HG03066 (cell line): ENCODE measurements around the gene PDGFC.

Experiments
- ATAC-seq: cut with Tn5 transposase; IDR thresholded peaks from one replicate; pipeline ENCODE4 v1.9.1; 2021; ENCODE audit warnings: low read depth; ENCODE audit not compliant: unreplicated experiment

The PDGFC gene

DNA sequence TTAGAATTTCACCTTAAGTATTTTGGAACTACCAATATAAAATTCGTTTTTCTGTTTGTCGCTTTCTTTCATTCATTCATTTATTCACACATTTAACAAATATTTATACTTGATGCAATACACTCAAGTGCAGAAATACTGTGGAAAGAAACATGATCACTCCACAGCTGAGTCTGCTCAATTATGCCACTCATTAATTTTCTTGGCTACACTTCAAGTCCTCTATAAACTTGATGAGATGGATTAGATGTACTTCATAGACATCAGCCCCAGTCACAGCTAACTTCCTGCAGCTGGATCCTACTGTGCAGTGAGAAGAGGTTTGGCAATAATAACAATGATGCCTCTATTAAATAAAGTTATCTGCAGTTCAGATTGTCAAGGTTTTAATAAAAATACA lies 208.1 kb downstream of the PDGFC start:
- ATAC-seq: no peak

DNA sequence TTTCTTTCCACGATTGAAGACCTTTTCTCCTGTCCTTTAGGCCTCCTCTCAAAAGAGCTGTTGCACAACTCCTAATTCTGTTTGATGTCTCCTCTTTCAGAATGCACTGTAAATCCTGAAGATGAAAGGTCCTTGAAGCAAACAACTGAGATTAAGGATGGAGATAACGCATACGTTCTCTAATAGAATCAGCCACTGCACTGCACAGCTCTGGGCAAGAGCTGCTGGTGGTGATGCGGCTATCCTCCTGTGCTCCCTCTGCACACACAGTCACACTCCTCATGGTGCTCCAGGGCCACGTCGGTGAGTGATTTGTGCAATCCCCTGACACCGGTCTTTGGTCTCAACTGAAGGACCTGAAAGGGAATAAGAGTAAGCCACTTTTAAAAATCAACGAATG lies 208.7 kb downstream of the PDGFC start:
- ATAC-seq: no peak

DNA sequence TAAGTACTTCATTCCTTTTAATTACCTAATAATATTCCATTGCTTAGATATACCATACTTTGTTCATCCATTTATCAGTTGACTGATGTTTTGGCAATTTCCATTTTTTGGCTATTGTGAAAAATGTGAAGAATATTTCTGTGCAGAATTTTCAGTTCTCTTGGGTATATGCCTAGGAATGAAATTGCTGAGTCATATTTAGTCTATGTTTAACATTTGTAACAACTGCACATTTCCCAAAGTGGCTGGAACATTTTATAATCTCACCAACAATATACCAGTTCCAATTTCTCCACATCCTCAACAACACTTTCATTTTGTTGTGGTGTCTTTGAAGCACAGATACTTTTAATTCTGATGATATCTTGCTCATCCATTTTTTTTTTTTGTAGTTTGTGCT lies 215.5 kb downstream of the PDGFC start:
- no peak for ATAC-seq

DNA sequence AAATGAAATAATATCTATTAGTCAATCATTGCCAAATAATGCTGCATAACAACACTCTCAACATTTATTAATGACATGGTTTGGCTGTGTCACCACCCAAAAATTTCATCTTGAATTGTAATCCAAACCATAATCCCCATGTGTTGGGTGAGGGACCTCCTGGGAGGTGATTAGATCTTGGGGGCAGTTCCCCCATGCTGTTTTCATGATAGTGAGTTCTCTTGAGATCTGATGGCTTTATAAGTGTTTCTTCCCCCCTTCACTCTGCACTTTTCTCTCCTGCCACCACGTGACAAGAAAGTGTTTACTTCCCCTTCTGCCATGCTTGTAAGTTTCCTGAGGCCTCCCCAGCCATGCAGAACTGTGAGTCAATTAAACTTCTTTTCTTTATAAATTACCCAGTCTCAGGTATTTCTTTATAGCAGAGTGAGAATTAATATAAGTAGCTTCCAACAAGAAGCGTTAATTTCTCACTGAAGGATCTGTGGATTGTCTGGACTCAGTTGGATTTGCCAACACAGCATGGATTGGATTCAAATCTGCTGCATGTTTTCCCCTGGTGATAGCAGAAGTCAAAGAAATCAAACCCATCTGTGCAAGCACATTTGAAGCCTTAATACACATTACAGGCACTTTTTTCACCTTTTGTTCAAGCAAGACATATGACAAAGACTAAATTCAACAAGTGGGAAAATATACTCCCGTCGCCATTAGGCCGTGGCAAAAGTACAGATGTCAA lies 216.6 kb downstream of the PDGFC start:
- ATAC-seq: no peak

DNA sequence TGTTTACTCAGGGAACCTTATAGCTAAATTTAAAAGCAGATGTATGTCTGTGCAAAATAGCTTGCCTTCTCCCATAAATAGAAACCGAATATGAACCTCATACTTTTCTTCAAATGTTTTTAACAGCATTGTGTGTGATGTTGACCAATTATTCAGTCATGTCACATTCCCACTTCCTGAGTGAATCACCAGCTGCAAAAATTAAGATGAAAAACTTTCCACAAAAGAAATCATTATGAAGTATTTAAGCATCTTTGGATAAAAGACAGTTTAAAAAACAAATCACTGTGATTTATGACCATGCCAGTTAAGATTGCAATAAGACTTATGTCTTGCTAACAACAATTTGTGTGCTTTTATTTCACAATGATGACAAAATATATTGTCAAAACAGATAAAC lies 220.1 kb downstream of the PDGFC start:
- ATAC-seq: no peak

DNA sequence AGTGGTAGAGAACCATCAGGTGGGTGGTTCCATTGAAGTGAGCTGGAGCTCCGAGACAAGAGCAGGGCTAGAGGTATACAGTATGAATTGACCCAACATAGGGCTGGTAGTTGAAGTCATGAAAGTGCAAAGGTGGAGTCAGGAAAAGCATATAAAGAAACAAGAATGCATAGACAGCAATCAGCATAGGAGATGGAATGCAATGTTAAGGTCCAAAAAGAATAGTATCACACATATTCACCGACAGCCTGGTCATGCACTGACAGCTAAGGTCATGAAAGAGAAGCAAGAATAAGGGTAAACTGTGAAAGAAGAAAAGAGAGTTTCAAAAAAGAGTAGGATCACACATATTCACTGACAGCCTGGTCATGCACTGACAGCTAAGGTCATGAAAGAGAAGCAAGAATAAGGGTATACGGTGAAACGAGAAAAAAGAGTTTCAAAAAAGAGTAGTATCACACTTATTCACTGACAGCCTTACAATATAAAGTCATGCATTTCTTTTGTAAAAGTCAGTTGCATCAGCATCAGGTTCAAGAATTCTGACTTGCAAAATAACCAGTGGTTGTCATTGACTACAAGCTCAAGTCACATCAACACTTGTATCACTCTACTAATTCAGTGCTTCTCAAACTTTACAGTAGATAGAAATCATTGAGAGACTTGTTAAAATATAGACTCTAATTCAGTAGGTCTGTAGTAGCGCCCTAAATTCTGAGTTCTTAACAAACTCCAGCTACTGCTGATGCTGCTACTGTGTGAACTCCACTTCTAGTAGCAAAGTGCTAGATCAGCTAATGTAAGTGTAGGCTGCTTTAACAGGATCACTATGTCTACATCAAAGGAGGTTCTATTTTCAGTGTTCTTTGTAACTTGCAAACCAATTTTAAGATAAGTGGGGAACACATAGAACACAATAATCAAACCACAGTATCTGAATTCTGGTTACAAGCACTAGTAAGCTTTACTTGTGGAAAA lies 221.9 kb downstream of the PDGFC start:
- ATAC-seq: no peak

DNA sequence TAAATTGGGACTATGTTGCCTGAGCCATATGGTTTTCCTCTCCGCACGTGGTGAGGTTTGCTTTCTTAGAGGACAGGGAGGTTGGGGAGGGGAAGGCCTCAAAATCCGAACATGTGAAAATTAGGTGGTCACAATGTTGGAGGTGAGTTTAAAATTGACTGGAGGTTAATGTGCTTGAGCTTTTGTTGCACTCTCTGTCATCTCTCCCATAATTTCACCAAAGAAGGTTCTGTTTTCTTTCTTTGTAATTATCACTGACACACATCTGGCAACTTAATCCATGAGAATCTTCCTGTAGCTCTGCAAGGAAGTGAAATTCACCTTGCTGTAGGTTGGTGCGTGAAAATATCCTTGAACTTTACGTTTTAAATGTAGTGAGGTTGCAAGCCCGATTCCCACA lies 225.5 kb downstream of the PDGFC start:
- ATAC-seq: no peak

DNA sequence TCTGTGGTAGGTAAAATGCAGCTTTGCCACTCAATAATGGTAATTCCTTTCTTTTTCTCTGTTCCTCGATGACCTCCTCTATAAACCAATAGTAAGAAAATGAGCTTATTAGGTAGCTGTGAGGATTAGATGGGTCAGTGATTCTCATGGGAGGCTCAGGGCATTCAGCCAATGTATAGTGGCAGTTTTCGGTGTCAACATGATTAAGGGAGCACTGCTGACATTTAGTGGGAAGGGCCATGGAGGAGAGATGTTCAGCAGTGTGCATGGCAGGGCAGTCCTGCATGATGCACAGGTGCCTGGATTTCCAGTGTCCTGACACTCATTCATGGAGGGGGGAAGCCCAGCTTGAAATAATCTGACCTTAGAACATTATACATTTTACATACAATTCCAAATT lies 232.8 kb downstream of the PDGFC start:
- ATAC-seq: no peak

DNA sequence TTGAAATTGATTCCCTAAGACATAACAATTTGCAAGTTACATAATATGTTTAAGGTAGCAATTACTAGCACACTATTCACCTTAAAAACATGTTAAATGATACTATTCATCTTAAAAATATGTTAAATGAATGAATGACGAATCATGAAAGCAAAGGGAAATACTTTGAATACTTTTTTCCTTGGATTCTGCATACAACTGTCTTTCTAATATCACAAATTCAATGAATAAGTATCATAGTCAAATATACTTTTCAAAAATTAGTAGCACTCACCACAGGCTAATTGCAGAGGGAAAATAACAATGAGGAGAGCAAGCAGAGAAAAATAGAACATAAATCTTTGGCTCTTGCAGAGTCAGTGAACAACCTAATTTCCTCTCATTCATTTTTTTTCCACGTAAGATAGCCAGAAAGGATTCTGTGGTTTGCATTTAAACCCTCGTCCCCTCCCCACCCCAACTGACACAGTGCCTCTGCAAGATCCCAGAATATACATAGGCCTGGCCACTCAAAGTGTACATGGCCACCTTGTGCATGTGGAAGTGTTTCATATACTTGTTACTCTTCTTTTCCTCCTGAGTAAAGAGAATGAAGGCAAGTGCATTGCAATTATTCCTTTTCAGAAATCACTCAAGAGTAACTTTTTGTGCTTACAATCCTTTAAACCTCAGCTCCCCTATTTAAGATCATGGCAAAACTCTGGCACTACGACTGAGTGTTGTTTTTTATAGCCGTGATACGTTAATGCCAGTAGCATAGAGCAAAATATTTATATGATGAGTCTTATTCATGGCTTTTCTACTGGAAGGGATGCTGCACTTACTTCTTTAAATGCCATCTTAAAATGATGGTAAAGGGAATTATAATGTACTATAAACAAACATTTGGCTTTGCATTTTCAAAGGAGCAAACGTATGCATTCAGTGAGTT lies 236.4 kb downstream of the PDGFC start:
- no peak for ATAC-seq

DNA sequence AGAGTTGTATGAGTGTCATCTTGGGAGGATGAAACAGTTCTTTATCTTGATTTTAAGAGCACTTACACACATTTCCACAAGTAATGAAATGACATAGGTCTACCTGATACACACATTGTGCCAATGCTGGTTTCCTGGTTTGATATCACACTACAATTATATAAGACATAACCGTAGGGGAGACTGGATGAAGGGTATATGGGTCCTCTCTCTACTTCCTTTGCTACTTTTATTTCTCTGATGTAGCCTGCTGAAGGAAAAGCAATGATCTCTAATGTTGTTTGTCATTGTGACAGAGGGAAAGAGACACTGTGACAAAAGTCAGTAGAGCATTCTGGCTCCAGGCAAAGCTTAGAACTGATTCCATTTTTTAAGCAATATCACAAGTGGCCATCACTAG lies 238.0 kb downstream of the PDGFC start:
- ATAC-seq: no peak

DNA sequence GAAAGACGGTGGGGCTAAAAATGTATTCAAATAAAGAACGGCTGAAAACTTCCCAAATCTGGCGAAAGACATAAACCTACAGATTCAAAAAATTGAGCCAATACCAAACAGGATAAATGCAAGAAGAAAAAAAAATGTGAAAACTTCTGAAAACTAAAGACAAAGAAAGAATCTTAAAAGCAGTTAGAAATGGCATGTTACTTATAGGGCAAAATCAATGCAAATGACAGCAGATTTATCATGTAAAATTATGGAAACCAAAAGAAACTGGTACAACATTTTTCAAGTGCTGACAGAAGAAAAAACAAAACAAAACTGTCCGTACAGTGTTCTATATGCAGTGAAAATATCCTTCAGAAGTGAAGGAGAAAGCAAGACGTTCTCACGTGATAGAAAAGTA lies 239.0 kb downstream of the PDGFC start:
- no peak for ATAC-seq

DNA sequence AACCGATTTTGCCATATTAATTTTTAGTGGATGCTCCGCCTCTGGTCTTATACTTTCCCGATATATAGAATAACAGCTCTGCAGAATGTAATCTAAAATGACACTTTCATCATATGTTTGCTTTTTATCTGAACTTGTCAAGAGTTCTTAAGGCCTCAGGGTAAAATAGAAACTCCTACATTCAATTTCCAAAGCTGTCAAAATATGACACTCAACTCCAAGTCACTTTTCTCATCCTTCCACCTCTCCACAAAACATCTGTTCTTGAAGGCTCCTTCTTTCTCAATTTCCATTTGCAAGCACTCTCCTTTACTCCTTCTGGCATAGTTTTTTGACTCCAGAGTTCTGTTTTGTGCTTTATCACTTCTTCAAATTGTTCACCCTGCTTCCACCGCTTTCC lies 242.2 kb downstream of the PDGFC start:
- ATAC-seq: no peak

DNA sequence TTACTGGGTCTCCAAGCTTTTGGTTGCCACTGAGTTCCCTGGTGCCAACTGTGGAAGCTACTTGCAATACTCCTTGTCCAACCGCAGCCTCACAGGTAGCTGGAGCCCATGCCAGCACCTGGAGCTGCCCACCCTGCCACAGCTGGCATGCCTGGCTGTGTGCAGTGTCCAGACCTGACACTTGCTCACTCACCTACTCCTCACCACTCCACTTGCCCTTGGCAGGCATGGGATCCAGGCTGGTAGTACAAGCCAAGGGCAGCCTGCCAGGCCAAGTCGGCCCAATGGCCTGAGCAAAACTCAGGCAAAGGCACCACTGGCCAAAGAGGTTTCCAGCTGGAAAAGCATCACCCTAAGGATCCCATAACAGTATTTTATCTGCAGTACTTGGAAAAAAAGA lies 246.3 kb downstream of the PDGFC start:
- ATAC-seq: no peak

DNA sequence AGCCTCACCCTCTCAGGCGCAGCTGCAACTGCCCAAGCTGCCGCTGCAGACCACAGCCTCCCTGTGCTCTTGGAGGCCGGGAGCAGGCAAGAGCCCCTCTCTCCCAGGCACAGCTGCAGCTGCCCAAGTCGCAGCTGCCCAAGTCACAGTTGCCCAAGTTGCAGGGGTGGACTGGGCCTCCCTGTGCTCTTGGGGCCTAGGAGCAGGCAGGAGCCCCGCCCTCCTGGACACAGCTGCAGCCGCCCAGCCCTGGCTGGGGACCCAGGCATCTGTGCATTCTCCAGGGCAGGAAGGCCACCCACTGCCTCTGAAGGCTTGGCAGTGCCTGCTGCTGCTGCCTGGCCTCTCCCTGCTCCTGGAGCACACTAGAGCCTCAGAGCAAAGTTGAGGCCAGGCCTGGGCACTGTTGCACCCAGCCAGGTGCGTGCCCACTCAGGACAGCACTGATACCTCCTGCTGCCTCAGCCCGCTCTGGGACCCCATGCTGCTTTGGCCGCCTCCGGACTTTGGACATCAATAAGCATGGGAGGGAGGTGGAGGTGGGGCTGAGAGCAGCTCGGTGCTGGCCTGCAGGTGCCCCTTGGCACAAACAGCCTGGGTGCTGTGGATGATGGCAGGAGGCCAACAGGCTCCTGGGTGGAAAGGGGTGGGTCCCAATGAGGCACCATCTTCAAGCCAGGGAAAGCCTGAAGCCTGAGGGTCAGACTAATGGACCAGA lies 247.5 kb downstream of the PDGFC start:
- no peak for ATAC-seq

DNA sequence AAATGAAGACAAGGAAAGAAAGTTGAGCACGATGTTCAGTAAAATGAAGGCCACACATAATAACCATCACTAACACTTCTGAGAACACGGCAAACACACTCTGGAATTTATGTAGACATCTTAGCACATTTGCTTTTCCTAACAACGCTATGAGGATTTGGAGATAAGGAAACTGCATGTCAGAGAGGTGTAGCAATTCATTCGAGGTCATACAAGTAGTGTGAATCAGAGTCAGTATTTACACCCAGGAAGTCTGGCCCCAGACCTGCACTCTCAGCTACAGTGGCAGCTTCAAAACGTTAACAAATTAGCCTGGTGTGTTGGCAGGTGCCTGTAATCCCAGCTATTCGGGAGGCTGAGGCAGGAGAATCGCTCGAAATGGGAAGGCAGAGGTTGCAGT lies 253.4 kb downstream of the PDGFC start:
- ATAC-seq: no peak

DNA sequence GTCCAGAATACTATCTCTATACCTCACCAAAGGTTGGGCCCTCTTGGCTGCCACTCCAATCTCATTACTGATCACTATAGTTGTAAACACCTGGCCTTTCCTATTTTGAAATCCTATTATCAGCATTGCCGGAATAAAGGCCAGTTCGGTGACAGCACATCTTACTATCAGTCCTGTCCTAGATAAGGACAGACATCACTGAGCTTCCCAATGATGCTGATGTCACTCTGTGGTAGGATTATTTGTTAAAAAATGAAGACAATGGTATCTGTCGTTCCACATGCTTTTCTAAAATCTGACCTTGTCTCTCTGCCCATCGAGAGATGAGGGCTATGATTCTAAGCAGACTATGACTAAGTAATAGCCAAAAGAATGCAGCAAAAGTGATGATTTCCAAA lies 260.4 kb downstream of the PDGFC start:
- ATAC-seq: no peak
